Cardiac fibroblast (primary cell): ENCODE data around the gene SLC26A8.

Experiments
- DNase-seq, 2 donors: peaks; one replicate each; pipeline versions ENCODE4 v3.0.0 to v3.0.0-alpha.2; 2010; ENCODE audit warnings: low read depth in 2 of 2
- H3K4me3 ChIP-seq, 2 donors: replicated peaks in 1 of 2; 1 replicate in 1 of 2; 2 replicates in 1 of 2; pipeline ENCODE4 v1.5.1; 2011; ENCODE audit warnings: low read depth in 2 of 2, low read length in 2 of 2, mild to moderate bottlenecking in 2 of 2, moderate library complexity in 1 of 2
- TF ChIP-seq, protein P1 (sequence below): IDR thresholded peaks from one replicate; pipeline ENCODE4 v1.5.1; 2011; ENCODE audit warnings: low read depth, mild to moderate bottlenecking, low read length, inconsistent platforms

The SLC26A8 gene

DNA sequence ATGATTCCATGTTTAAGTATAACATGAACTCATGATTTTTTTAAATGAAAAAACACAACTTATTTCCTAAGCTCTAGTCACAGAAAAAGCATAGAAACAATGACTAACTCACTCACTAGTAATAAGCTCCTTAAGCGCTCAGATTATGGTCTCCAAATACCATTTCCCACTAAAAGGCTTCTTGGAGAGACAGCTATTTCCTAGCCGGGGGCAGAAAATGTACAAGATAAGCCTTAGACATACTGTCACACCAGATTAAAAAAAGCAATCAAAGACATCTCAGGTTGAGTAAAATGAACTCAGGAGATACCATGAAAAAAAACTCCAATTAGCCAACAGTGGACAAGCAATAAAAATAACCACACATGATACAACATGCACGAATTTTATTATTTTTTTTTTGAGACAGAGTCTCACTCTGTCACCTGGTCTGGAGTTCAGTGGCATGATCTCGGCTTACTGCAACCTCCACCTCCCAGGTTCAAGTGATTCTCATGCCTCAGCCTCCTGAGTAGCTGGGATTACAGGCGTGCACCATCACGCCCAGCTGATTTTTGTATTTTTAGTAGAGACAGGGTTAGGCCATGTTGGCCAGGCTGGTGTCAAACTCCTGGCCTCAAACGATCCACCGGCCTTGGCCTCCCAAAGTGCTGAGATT, 118.5 kb downstream of the SLC26A8 start:
- DNase-seq: peak in 1 of 2 donors; percentile 32
- H3K4me3 ChIP-seq: no peak overlapping the region
- TF ChIP-seq, protein P1, sequence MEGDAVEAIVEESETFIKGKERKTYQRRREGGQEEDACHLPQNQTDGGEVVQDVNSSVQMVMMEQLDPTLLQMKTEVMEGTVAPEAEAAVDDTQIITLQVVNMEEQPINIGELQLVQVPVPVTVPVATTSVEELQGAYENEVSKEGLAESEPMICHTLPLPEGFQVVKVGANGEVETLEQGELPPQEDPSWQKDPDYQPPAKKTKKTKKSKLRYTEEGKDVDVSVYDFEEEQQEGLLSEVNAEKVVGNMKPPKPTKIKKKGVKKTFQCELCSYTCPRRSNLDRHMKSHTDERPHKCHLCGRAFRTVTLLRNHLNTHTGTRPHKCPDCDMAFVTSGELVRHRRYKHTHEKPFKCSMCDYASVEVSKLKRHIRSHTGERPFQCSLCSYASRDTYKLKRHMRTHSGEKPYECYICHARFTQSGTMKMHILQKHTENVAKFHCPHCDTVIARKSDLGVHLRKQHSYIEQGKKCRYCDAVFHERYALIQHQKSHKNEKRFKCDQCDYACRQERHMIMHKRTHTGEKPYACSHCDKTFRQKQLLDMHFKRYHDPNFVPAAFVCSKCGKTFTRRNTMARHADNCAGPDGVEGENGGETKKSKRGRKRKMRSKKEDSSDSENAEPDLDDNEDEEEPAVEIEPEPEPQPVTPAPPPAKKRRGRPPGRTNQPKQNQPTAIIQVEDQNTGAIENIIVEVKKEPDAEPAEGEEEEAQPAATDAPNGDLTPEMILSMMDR: no peak

DNA sequence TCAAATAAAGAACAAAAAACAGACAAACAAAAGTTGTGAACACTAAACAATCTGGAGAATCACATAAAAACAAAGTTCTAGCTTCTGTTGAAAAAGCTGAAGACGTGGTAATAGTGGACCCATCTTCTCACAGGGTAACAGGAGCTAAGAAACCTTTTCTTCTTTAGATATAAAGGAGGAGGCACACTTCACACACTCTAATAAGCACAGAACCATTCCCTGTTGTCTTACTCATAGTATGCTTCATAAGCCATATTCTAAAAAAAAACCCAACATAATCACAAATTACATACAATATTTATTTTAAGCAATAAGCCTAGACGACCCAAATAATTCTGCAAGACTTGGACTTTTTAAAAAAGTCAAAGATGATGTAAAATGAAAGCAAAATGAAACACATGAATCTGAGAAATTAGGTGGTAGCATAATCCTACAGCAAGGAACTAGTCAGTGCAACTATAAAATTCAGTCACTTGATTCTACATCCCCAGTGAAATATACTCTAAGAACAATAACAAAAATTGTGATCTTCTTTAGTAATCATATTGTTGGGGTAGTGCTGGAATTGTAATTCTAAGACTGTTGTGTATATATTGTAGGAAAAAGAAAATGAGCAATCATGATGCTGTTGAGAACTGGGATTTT, 119.2 kb downstream of the SLC26A8 start:
- TF ChIP-seq, protein P1: no peak
- H3K4me3 ChIP-seq: no peak overlapping the region
- DNase-seq: no peak

DNA sequence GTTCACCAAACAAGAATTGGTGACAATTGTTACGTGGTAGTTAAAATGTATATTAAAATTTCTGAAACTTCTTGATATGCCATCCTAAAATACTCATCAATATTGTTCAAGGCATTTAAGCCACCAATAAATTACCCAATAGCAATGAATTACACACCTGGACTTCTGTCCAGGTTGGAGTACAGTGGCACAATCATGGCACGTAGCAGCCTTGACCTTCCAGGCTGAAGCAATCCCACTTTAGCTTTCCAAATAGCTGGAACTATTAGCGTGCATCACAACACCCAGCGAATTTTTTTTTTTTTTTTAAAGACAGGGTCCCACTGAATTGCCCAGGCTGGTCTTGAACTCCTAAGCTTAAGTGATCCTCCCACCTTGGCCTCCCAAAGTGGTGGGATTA, 120.8 kb downstream of the SLC26A8 start:
- DNase-seq: no peak
- H3K4me3 ChIP-seq: no peak overlapping the region
- TF ChIP-seq, protein P1: no peak

DNA sequence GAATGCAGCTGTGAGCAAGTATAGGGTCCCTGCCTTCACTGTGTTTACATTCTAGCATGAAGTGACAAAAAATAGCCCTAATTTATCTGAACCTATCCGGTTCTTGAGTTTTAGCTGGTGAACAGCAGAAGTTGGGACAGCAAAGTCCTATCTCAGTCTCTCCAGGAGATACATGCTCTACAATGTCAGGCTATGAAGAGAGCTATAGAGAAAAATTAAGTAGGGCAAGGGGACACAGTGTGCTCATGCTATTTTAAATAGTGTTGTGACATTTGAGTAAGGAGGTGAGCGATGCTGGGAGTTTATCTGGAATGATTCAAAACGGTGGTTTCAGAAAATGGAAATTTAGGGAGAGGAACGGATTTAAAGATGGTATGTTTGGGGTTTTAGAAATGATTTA, 124.0 kb downstream of the SLC26A8 start:
- TF ChIP-seq, protein P1: no peak
- H3K4me3 ChIP-seq: no peak overlapping the region
- no peak for DNase-seq

DNA sequence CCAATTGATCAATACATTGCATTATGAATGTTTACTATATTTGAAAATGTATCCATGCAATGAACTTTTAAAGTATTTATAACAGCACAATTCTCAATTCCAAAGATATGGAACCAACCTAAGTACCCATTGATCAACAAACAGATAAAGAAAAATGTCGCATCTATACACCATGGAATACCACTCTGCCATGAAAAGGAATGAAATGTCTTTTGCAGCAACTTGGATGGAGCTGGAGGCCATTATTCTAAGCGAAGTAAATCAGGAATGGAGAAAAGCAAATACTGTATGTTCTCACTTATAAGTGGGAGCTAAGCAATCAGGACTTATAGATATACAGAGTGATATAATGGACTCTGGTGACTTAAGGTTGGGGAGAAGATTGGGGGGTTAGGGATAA, 126.4 kb downstream of the SLC26A8 start:
- H3K4me3 ChIP-seq: no peak overlapping the region
- DNase-seq: no peak
- TF ChIP-seq, protein P1: no peak

GRCh38 chr6:35897486-35897885, 127.0 kb downstream of the SLC26A8 start:
- no peak for DNase-seq
- TF ChIP-seq, protein P1: no peak

More at GRCh38 chr6:35897486-35897885, 127.0 kb downstream of the SLC26A8 start:
- H3K4me3 ChIP-seq: no peak overlapping the region
